ENCODE measurements around the gene LRMDA. TPM values are rescaled to one million over a fixed set of nuclear protein-coding genes. Genes with fewer than 3 reads are reported as not detected.

The LRMDA gene
- total RNA-seq, 3 donors from 2014 or later (not counting 1 experiment from before 2014, with no cell fraction given), result 1.4 to 2.4 (median 2.1) TPM

DNA sequence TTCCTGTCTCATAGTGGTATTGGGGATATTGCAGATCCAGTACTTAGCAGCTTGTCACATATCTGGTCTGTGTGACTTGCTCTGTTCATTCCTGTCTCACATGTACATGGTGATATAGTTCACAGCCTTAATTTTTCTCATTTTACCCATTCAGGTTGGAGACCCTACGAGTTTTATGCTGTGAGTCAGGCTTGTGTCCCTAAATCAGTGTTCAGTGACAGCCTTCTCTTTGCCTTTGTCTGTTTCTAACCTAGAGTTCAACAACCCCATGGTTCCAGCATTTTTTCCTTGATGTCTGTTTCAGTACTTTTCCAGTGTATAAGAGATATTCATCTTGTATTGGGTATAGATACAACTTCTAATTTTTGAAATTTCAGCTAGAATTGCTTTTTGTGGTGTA lies 1016.2 kb downstream of the LRMDA start:
- no peaks in the 10 kb centered on the region for H3K4me1 Mint-ChIP-seq
- TF ChIP-seq, protein P1, sequence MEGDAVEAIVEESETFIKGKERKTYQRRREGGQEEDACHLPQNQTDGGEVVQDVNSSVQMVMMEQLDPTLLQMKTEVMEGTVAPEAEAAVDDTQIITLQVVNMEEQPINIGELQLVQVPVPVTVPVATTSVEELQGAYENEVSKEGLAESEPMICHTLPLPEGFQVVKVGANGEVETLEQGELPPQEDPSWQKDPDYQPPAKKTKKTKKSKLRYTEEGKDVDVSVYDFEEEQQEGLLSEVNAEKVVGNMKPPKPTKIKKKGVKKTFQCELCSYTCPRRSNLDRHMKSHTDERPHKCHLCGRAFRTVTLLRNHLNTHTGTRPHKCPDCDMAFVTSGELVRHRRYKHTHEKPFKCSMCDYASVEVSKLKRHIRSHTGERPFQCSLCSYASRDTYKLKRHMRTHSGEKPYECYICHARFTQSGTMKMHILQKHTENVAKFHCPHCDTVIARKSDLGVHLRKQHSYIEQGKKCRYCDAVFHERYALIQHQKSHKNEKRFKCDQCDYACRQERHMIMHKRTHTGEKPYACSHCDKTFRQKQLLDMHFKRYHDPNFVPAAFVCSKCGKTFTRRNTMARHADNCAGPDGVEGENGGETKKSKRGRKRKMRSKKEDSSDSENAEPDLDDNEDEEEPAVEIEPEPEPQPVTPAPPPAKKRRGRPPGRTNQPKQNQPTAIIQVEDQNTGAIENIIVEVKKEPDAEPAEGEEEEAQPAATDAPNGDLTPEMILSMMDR (IDR thresholded peaks at IDR 0.05), result no peak
- ATAC-seq (no peak), DNase-seq (no peak)
- 68% methylated on average over 1 of the region's 1 CpG for WGBS (ENCODE audit: insufficient coverage)
- Histone ChIP-seq H3K4me3 (ENCODE audit: low read length) (no peak overlapping the region), H3K4me1 (ENCODE audit: control insufficient read depth, insufficient read depth, low read length) (no peaks in the 10 kb centered on the region), H3K27me3 (ENCODE audit: control insufficient read depth, insufficient read depth, low read length) (no peaks in the 10 kb centered on the region), H3K27ac (ENCODE audit: low read length) (no peak overlapping the region), H3K36me3 (ENCODE audit: control insufficient read depth, insufficient read depth, low read length) (no peaks in the 10 kb centered on the region), H3K9me3 (ENCODE audit: control insufficient read depth, insufficient read depth, low read length) (no peaks in the 10 kb centered on the region)
- no peak overlapping the region for H3K4me3 Mint-ChIP-seq
- H3K27me3 Mint-ChIP-seq (ENCODE audit: low read depth in 2 of 2), result peaks cover 0 to 6% of the 10 kb centered on the region in 2 donors
- no peaks in the 10 kb centered on the region for H3K9me3 Mint-ChIP-seq
- no peak overlapping the region for H3K27ac Mint-ChIP-seq
- intact Hi-C loops (cut with micrococcal nuclease), result no loop called here
- no peaks in the 10 kb centered on the region for H3K36me3 Mint-ChIP-seq

DNA sequence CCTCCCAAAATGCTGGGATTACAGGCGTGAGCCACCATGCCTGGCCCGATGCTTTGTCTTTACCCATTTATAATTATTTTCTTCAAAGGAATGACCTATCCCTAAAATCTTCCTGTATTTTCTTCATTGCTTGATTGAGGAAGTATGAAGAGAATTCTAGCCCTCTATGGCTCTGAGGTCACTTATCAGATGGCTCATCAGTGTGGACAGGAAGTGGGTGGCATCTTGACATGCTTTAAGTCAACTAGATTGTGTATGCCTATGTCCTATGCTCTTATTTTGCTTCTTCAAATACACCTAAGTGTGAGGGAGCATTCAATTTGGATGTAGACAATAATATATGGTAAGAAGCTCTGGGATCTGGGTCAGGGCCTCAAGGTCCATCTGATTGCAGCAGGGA lies 1020.5 kb downstream of the LRMDA start:
- Histone ChIP-seq H3K4me1 (ENCODE audit: control insufficient read depth, insufficient read depth, low read length) (no peaks in the 10 kb centered on the region), H3K36me3 (ENCODE audit: control insufficient read depth, insufficient read depth, low read length) (no peaks in the 10 kb centered on the region), H3K27me3 (ENCODE audit: control insufficient read depth, insufficient read depth, low read length) (no peaks in the 10 kb centered on the region), H3K4me3 (ENCODE audit: low read length) (no peak overlapping the region), H3K27ac (ENCODE audit: low read length) (no peak overlapping the region), H3K9me3 (ENCODE audit: control insufficient read depth, insufficient read depth, low read length) (no peaks in the 10 kb centered on the region)
- no peak for ATAC-seq
- no peaks in the 10 kb centered on the region for H3K36me3 Mint-ChIP-seq
- TF ChIP-seq, protein P1 (IDR thresholded peaks at IDR 0.05), result no peak
- no peak overlapping the region for H3K4me3 Mint-ChIP-seq
- no peak overlapping the region for H3K27ac Mint-ChIP-seq
- intact Hi-C loops (cut with micrococcal nuclease), result no loop called here
- DNase-seq, result no peak
- WGBS (ENCODE audit: insufficient coverage), result 95% methylated on average over 2 of the region's 2 CpGs
- peaks cover 0 to 2% of the 10 kb centered on the region in 2 donors for H3K9me3 Mint-ChIP-seq
- H3K27me3 Mint-ChIP-seq (ENCODE audit: low read depth in 2 of 2), result peaks cover 0 to 6% of the 10 kb centered on the region in 2 donors
- H3K4me1 Mint-ChIP-seq, result no peaks in the 10 kb centered on the region

DNA sequence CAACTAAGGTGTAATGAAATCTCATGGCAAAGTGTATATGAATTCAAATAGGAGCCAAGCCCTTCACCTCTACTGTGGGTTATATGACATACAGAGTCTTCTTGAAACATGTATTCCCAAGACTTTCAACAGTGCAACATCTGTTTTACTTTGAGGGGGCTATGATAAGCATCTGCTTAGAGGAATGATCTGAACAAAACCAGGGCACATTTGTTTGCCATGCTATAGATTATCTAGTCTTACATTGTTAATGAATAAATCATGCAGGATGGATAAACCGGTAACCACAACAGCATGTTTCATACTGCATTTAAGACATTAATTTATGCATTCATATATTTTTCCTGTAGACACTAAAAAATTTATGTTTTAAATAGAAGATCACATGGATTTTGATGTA lies 1021.9 kb downstream of the LRMDA start:
- DNase-seq (no peak), ATAC-seq (no peak)
- Mint-ChIP-seq H3K4me3 (no peak overlapping the region), H3K36me3 (no peaks in the 10 kb centered on the region), H3K27me3 (ENCODE audit: low read depth in 2 of 2) (peaks cover 0 to 6% of the 10 kb centered on the region in 2 donors), H3K4me1 (no peaks in the 10 kb centered on the region), H3K27ac (no peak overlapping the region), H3K9me3 (peaks cover 0 to 2% of the 10 kb centered on the region in 2 donors)
- Histone ChIP-seq H3K27ac (ENCODE audit: low read length) (no peak overlapping the region), H3K36me3 (ENCODE audit: control insufficient read depth, insufficient read depth, low read length) (no peaks in the 10 kb centered on the region), H3K9me3 (ENCODE audit: control insufficient read depth, insufficient read depth, low read length) (no peaks in the 10 kb centered on the region), H3K27me3 (ENCODE audit: control insufficient read depth, insufficient read depth, low read length) (no peaks in the 10 kb centered on the region), H3K4me3 (ENCODE audit: low read length) (no peak overlapping the region), H3K4me1 (ENCODE audit: control insufficient read depth, insufficient read depth, low read length) (no peaks in the 10 kb centered on the region)
- TF ChIP-seq, protein P1 (IDR thresholded peaks at IDR 0.05), result no peak
- intact Hi-C loops (cut with micrococcal nuclease), result no loop called here
- WGBS (ENCODE audit: insufficient coverage), result no CpG with 5 or more reads among the region's 1 CpG

DNA sequence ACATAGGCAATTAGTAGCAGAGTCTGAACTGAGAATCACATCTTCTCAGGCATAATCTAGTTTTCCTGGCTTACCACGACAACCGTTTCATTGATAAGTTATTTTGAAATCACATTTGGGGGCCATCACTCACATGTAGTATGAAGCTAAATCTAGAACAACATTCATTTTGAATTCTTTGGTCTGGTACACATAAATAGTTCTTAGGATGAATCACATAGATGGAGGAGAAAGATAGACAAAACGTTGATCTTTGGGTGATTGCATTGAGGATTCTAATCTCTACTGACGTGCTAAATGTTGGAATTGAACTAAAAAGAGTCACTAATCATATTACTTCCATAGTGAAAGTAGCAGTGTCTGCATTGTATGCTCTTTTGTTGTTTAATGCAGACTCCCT lies 1022.6 kb downstream of the LRMDA start:
- peaks cover 0 to 6% of the 10 kb centered on the region in 2 donors for H3K27me3 Mint-ChIP-seq (ENCODE audit: low read depth in 2 of 2)
- no peaks in the 10 kb centered on the region for H3K36me3 ChIP-seq (ENCODE audit: control insufficient read depth, insufficient read depth, low read length)
- no peaks in the 10 kb centered on the region for H3K9me3 ChIP-seq (ENCODE audit: control insufficient read depth, insufficient read depth, low read length)
- H3K27ac Mint-ChIP-seq, result no peak overlapping the region
- no peaks in the 10 kb centered on the region for H3K36me3 Mint-ChIP-seq
- no peaks in the 10 kb centered on the region for H3K4me1 Mint-ChIP-seq
- H3K27me3 ChIP-seq (ENCODE audit: control insufficient read depth, insufficient read depth, low read length), result no peaks in the 10 kb centered on the region
- WGBS (ENCODE audit: insufficient coverage), result 100% methylated on average over 2 of the region's 4 CpGs
- no peak for ATAC-seq
- H3K27ac ChIP-seq (ENCODE audit: low read length), result no peak overlapping the region
- TF ChIP-seq, protein P1 (IDR thresholded peaks at IDR 0.05), result no peak
- peaks cover 0 to 2% of the 10 kb centered on the region in 2 donors for H3K9me3 Mint-ChIP-seq
- no peak overlapping the region for H3K4me3 ChIP-seq (ENCODE audit: low read length)
- no peak for DNase-seq
- intact Hi-C loops (cut with micrococcal nuclease), result no loop called here
- H3K4me1 ChIP-seq (ENCODE audit: control insufficient read depth, insufficient read depth, low read length), result no peaks in the 10 kb centered on the region
- no peak overlapping the region for H3K4me3 Mint-ChIP-seq

All from natural killer cell (primary cell).